ENCODE measurements around the gene TADA1. TPM values are rescaled to one million over a fixed set of nuclear protein-coding genes. Genes with fewer than 3 reads are reported as not detected.

Gene TADA1
- 19.2 TPM for polyA plus RNA-seq (2012; ENCODE audit: missing spikeins)

GRCh38 chr1:166875734-166876539 lies at the start of gene TADA1:
TSS of gene TADA1 (minus strand) at chr1:166876264. CDS start at chr1:166876233, 31 bp downstream.
- TF ChIP-seq POLR2AphosphoS5 (IDR thresholded peaks at IDR 0.05; ENCODE audit: low read depth, low read length) (peak; percentile 68; the same call in 1 of the 2 replicates), TAF1 (IDR thresholded peaks at IDR 0.05; ENCODE audit: borderline replicate concordance, low read depth, low read length) (peak; percentile 85), POLR2A (IDR thresholded peaks at IDR 0.05; ENCODE audit: low read depth, low read length) (peak; percentile 72; the same call in 1 of the 2 replicates)
- DNase-seq (ENCODE audit: insufficient read length) (peak; percentile 81), FAIRE-seq (peak; percentile 99)

- DNase-seq (ENCODE audit: insufficient read length) = no peak
- peak; percentile 74 for FAIRE-seq
These were observed 48.9 kb upstream of the TADA1 start for GRCh38 chr1:166924823-166925541.

GRCh38 chr1:166920561-166921475 lies 44.8 kb upstream of the TADA1 start:
- no peak for FAIRE-seq
- TF ChIP-seq POLR2A (IDR thresholded peaks at IDR 0.05; ENCODE audit: low read depth, low read length) (no peak), POLR2AphosphoS5 (IDR thresholded peaks at IDR 0.05; ENCODE audit: low read depth, low read length) (no peak), TAF1 (IDR thresholded peaks at IDR 0.05; ENCODE audit: borderline replicate concordance, low read depth, low read length) (no peak)
- DNase-seq (ENCODE audit: insufficient read length) = no peak

More at GRCh38 chr1:166924823-166925541, 48.9 kb upstream of the TADA1 start:
- TF ChIP-seq POLR2AphosphoS5 (IDR thresholded peaks at IDR 0.05; ENCODE audit: low read depth, low read length) = no peak
- TF ChIP-seq TAF1 (IDR thresholded peaks at IDR 0.05; ENCODE audit: borderline replicate concordance, low read depth, low read length) = no peak
- no peak for TF ChIP-seq POLR2A (IDR thresholded peaks at IDR 0.05; ENCODE audit: low read depth, low read length)

- FAIRE-seq = no peak
These were observed 42.9 kb upstream of the TADA1 start for GRCh38 chr1:166918956-166919316.

GRCh38 chr1:166918088-166918955 lies 42.3 kb upstream of the TADA1 start:
- DNase-seq (ENCODE audit: insufficient read length) = no peak
- FAIRE-seq = no peak
- TF ChIP-seq TAF1 (IDR thresholded peaks at IDR 0.05; ENCODE audit: borderline replicate concordance, low read depth, low read length) = no peak
- TF ChIP-seq POLR2AphosphoS5 (IDR thresholded peaks at IDR 0.05; ENCODE audit: low read depth, low read length) = no peak
- no peak for TF ChIP-seq POLR2A (IDR thresholded peaks at IDR 0.05; ENCODE audit: low read depth, low read length)

More at GRCh38 chr1:166918956-166919316, 42.9 kb upstream of the TADA1 start:
- DNase-seq (ENCODE audit: insufficient read length) = no peak
- TF ChIP-seq POLR2AphosphoS5 (IDR thresholded peaks at IDR 0.05; ENCODE audit: low read depth, low read length) (no peak), POLR2A (IDR thresholded peaks at IDR 0.05; ENCODE audit: low read depth, low read length) (no peak), TAF1 (IDR thresholded peaks at IDR 0.05; ENCODE audit: borderline replicate concordance, low read depth, low read length) (no peak)

- DNase-seq (ENCODE audit: insufficient read length) = no peak
- no peak for FAIRE-seq
- TF ChIP-seq POLR2A (IDR thresholded peaks at IDR 0.05; ENCODE audit: low read depth, low read length) = no peak
These were observed 39.9 kb upstream of the TADA1 start for GRCh38 chr1:166915941-166916340.

GRCh38 chr1:166915042-166915441 lies 39.0 kb upstream of the TADA1 start:
- FAIRE-seq = no peak
- TF ChIP-seq TAF1 (IDR thresholded peaks at IDR 0.05; ENCODE audit: borderline replicate concordance, low read depth, low read length) (no peak), POLR2AphosphoS5 (IDR thresholded peaks at IDR 0.05; ENCODE audit: low read depth, low read length) (no peak), POLR2A (IDR thresholded peaks at IDR 0.05; ENCODE audit: low read depth, low read length) (no peak)
- DNase-seq (ENCODE audit: insufficient read length) = no peak

GRCh38 chr1:166914111-166914510 lies 38.0 kb upstream of the TADA1 start:
- no peak for TF ChIP-seq POLR2A (IDR thresholded peaks at IDR 0.05; ENCODE audit: low read depth, low read length)
- no peak for TF ChIP-seq POLR2AphosphoS5 (IDR thresholded peaks at IDR 0.05; ENCODE audit: low read depth, low read length)
- no peak for TF ChIP-seq TAF1 (IDR thresholded peaks at IDR 0.05; ENCODE audit: borderline replicate concordance, low read depth, low read length)
- no peak for FAIRE-seq
- DNase-seq (ENCODE audit: insufficient read length) = no peak

- FAIRE-seq (no peak), DNase-seq (ENCODE audit: insufficient read length) (no peak)
- TF ChIP-seq POLR2A (IDR thresholded peaks at IDR 0.05; ENCODE audit: low read depth, low read length) (no peak), POLR2AphosphoS5 (IDR thresholded peaks at IDR 0.05; ENCODE audit: low read depth, low read length) (no peak), TAF1 (IDR thresholded peaks at IDR 0.05; ENCODE audit: borderline replicate concordance, low read depth, low read length) (no peak)
These were observed 35.6 kb upstream of the TADA1 start for GRCh38 chr1:166911624-166912023.

- TF ChIP-seq POLR2AphosphoS5 (IDR thresholded peaks at IDR 0.05; ENCODE audit: low read depth, low read length) (no peak), POLR2A (IDR thresholded peaks at IDR 0.05; ENCODE audit: low read depth, low read length) (no peak), TAF1 (IDR thresholded peaks at IDR 0.05; ENCODE audit: borderline replicate concordance, low read depth, low read length) (no peak)
- DNase-seq (ENCODE audit: insufficient read length) (peak; percentile 41), FAIRE-seq (peak; percentile 96)
These were observed 34.4 kb upstream of the TADA1 start for GRCh38 chr1:166910396-166910994.
